GM10266 (cell line): ENCODE measurements around the gene PCBP3.
"Not testable (repeated sequence)": the region's sequence is repeated elsewhere in the genome, so short reads cannot be mapped to it uniquely, and the experiment has no call there.

Source experiments
- DNase-seq: peaks from one replicate; pipeline ENCODE4 v3.0.0; 2012; ENCODE audit errors: extremely low spot score
- CTCF ChIP-seq: IDR thresholded peaks from 2 replicates; pipeline ENCODE4 v1.5.1; 2012; ENCODE audit warnings: mild to moderate bottlenecking, low read depth; ENCODE audit not compliant: control insufficient read depth, insufficient read depth; ENCODE audit errors: missing control alignments

Gene PCBP3

GRCh38 chr21:45700461-45700860 lies 56.9 kb downstream of the PCBP3 start:
- no peak for DNase-seq
- no peak for TF ChIP-seq CTCF

- DNase-seq = no peak
- TF ChIP-seq CTCF = no peak
Measured at GRCh38 chr21:45704311-45705108, 61.0 kb downstream of the PCBP3 start.

DNA sequence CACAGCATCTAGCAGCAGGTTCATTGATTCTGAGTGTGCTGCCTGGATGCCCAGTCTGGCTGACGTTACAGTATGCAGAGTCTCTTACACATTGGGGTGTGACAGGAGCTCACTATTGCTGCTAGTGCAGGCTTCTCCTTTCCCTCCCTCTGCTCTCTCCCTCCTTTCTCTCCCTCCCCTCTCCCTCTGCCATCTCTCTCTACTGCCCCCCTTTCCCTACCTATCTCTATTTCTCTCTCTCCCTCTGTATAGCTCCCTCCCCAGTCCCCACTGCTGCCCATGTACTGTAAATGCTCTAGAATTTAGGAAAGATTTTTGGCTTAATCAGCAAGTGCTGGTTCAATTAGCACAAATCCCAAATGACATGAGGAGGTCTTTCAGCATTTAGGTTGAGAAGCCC lies 62.8 kb downstream of the PCBP3 start:
- no peak for TF ChIP-seq CTCF
- no peak for DNase-seq

DNA sequence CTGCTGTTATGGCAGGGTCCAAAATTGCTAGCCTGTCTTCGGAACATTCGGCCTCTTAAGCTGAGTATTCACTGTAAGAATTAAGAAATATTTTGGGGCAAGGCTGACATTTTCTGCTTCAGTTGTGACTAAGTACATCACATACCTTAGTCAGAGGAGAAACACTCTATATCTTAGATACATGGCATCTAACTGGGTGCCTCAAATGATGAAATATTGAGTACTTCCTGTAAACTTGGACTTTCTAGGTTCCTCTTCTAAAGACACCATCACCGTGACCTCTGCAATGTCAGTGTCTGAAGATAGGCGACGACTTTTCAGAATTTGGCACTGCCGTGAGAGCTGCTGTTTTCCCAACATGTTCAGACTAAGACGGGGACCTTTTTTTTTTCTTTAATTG lies 65.6 kb downstream of the PCBP3 start:
- no peak for TF ChIP-seq CTCF
- DNase-seq = no peak

DNA sequence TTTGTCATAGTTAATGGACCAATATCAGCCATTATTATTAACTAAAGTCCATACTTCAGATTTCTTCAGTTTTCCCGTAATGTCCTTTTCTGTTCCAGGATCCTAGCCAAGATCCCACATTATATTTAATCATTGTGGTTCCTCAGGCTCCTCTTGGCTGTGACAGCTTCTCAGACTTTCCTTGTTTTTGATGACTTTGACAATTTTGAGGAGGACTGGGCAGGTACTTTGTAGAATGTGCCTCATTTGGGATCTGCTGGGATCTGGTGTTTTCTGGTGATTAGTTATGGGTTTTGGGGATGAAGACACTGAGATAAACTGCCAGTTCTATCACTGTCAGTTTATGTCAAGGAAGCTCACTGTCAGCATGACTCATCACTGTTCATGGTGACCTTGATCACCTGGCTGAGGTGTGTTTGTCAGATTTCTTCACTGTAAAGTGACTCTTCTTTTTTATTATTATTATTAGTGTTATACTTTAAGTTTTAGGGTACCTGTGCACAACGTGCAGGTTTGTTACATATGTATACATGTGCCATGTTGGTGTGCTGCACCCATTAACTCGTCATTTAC lies 66.3 kb downstream of the PCBP3 start:
- no peak for DNase-seq
- TF ChIP-seq CTCF = no peak

DNA sequence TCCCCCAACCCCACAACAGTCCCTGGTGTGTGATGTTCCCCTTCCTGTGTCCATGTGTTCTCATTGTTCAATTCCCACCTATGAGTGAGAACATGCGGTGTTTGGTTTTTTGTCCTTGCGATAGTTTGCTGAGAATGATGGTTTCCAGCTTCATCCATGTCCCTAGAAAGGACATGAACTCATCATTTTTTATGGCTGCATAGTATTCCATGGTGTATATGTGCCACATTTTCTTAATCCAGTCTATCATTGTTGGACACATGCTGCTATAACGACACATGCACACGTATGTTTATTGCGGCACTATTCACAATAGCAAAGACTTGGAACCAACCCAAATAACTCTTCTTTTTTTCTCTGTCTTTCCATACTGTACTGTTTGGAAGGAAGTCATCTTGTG lies 66.8 kb downstream of the PCBP3 start:
- DNase-seq = not testable (repeated sequence)

- no peak for TF ChIP-seq CTCF
- DNase-seq = no peak
Measured at GRCh38 chr21:45713613-45714012, 70.1 kb downstream of the PCBP3 start.
